ENCODE measurements around the gene NXPE3.

GRCh38 chr3:101825904-101826445, 47.0 kb downstream of the NXPE3 start:
- TF ChIP-seq BACH1 (IDR thresholded peaks at IDR 0.05; ENCODE audit: low read length) = no peak
- no peak for TF ChIP-seq POLR2AphosphoS5 (IDR thresholded peaks at IDR 0.05; ENCODE audit: low read depth, low read length)
- no peak for TF ChIP-seq GTF2F1 (IDR thresholded peaks at IDR 0.05; ENCODE audit: borderline replicate concordance, low read depth, low read length)
- TF ChIP-seq JUND (IDR thresholded peaks at IDR 0.05; ENCODE audit: low read length) = no peak
- TF ChIP-seq CTCF (IDR thresholded peaks at IDR 0.05; ENCODE audit: control extremely low read depth in 1 of 3, insufficient read depth in 1 of 3, low read depth in 1 of 3, low read length in 3 of 3) = no peak
- TF ChIP-seq POLR2A (IDR thresholded peaks at IDR 0.05; ENCODE audit: control extremely low read depth in 1 of 2, low read depth in 2 of 2, low read length in 2 of 2) = no peak
- no peak for TF ChIP-seq BRCA1 (IDR thresholded peaks at IDR 0.05; ENCODE audit: low read depth, low read length)
